GM21529 (cell line): ENCODE data around the gene RTL1.

Source experiments
- ATAC-seq: cut with Tn5 transposase; IDR thresholded peaks from one replicate; pipeline ENCODE4 v1.9.1; 2021; ENCODE audit not compliant: unreplicated experiment

The RTL1 gene

GRCh38 chr14:100867631-100868315, 35.7 kb downstream of the RTL1 start:
- no peak for ATAC-seq

GRCh38 chr14:100866666-100867630, 36.6 kb downstream of the RTL1 start:
- ATAC-seq = no peak

DNA sequence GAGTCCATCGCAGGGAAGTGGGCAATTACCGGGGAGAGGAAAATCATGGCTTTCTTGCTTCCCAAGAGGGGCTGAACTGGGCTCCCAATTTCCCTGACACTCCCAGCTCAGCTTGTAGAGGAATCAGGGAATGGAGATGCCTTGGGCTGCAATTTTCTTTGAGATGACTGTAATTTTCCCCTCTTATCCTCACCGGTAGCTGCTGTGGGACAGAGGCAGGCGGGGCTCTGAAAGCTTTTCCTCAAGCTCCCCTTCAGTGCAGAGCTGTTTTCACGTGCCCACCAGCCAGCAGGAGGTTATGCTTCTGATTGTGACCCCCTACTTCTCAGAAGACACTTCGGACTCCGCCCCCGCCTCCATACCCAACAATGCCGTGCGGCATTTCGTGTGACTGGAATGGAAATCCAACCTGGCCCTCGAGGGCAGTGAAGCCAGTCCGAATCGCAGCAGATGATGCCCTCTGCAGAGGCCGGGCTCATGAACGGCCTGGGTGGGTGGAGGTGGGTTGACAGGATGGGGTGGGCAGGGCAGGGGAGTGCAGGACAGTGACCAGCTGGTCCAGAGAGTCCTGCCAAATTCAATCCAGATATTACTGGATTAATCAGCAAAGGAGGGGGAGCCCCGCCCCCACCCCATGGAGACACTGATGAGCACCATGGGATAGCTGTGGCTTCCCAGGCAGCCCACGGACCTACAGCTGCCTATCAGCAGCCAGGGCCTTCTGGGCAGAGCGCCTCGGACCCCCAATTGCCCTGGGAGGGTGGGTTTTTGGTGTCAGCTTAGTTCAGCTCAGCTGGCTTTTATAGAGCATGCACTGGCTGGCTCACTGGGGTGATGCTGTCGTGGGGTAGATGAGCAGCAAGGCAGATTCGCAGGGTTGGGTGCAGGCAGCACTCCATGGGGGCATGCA, 37.6 kb downstream of the RTL1 start:
- ATAC-seq = no peak

GRCh38 chr14:100864960-100865681, 38.4 kb downstream of the RTL1 start:
- no peak for ATAC-seq

DNA sequence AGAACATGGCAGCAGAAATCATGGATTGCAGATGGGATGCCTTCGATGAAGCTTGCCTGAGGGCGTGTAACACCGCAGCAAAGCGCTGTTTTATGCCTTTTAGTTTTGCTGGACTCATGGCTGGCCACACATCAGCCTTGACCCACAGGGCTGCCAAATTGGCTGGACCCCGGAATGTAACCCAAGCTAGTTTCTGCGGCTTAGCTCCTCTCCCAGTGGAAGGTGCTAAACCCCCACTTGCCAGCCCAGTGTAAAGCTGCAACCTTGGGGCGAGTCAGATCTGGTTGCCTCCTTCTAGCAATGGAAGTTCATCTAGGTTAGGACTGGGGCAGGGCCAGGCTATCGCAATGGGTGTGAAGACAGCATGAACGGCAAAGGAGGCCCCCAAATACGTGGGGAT, 39.3 kb downstream of the RTL1 start:
- ATAC-seq = no peak

- no peak for ATAC-seq
Measured at GRCh38 chr14:100862793-100863192, 40.7 kb downstream of the RTL1 start.

- ATAC-seq = no peak
Measured at GRCh38 chr14:100862277-100862676, 41.2 kb downstream of the RTL1 start.

GRCh38 chr14:100861937-100862247, 41.6 kb downstream of the RTL1 start:
- no peak for ATAC-seq

DNA sequence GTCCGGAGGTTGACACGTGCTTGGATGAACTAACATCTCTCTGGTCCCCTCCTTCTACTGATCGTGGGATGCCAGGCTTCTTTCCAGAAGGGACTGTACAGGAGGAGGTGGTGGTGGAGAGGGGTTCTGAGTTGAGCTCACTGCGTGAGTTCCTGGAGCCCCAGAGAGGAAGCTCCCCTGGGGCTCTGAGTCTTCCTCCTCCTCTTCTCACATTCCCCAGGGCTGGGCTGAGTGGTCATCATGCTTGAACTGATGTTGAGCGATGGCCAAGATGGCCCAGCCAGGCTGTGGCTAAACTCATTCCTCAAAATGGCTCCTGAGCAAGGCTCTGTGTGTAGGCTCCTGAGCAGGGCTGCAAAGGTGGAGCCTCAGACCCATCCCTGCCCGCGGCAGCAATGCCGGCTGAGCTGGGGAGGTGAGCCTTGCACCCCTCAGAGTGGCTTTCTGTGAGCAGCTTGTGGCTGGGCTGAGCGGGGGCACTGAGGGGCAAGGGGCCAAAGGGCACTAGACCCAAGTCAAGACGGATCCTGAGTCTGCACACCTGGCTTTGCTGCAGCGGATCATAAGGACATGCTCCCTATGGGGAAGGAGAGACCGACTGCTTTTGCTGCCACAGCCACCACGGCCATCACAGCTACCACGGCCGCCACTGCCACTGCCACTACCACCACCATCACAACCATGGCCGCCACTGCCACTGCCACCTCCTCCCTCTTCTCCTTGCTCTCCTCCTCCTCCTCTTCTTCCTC, 42.2 kb downstream of the RTL1 start:
- ATAC-seq = no peak

DNA sequence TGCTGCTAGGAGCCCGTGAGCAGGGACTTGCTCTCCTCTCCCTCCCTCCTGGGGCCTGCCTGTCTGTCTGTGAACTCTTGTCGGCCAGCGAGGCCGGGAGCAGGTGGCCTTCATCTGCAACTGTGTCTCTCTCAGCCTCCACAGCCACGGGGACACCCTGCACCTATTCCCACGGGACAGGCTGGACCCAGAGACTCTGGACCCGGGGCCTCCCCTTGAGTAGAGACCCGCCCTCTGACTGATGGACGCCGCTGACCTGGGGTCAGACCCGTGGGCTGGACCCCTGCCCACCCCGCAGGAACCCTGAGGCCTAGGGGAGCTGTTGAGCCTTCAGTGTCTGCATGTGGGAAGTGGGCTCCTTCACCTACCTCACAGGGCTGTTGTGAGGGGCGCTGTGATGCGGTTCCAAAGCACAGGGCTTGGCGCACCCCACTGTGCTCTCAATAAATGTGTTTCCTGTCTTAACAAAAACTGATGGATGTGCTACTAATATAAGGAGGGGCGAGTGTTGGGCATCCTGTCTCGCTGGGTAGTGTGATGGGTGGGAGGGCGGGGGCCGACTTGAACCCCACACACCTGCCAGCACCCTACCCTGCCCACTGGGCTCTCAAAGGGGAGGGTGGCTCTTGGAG, 42.9 kb downstream of the RTL1 start:
- no peak for ATAC-seq

- no peak for ATAC-seq
Measured at GRCh38 chr14:100859781-100860180, 43.7 kb downstream of the RTL1 start.

GRCh38 chr14:100858838-100859220, 44.7 kb downstream of the RTL1 start:
- ATAC-seq = no peak

GRCh38 chr14:100857923-100858837, 45.3 kb downstream of the RTL1 start:
- no peak for ATAC-seq

DNA sequence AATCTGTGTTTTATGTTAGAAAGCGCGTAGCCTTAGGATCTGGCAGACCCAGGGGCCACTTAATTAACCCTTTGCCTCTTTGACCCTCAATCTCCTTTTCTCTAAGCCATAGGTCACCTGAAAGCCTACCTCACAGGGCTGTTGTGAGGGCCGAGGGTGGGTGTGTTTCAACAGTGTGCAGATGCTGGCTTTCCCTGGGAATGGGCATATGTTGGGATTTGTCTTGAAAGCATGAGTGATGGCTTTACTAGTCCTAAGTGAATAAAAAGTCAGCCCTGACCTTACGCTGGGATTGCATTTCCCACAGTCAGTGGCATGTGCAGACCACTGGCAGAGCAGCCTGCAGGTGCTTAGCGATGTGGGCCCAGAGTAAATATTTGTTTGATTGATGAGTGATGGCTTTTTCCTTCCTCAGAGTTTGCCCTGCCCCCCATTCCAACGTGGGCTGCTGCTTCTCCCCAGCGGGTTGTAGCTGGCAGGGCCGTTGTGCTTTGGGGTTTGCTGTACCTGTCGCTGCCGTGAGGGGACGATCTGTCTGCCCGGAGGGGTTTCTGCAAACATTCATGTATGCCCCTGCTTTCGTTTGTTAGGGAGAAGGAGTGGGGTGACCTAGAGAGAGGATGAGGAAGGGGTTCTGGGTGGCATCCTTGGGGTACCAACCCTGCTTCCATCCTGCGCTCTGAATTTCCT, 46.1 kb downstream of the RTL1 start:
- ATAC-seq = no peak

DNA sequence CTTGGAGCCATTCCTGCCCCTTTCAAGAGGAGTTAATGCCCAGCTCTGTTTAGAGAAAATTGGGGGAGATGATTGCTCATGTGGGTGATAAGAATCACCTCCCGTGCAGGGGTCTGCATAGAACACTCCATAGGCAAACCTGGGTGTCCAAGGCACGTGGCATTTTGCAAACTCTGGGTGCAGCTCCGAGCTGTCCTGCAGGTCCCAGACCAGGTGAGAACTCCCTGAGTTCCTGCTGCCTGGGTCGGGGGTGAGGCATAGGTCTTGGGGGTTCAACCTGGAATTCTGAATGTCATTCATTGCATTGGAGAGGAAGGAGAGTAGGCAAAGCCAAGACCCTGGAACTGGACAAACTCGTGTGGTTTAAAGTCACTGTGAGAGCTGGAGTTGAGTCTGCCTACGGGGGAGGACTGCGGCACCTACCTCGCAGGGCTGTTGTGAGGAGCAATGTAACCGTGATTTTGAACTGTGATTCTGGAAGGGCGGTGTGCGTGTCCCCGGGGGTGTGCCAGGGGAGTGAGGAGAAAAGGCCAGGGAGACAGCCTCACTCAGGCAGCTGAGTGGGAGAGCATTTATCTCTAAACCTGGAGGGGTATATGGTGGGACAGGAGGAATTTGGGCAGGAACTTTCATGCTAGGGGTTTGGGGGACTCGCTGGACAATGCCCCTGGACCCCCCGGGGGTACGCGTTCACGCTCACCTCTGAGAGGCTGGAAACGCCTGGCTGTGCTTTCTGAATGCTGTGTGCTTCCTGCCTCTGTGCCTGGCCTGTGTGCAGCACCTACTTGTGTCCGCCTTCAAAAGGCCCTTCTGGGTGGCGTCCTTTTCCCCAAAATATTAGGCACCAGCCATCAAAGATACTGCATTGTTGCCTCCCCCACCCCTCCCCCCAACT, 47.2 kb downstream of the RTL1 start:
- ATAC-seq = no peak

DNA sequence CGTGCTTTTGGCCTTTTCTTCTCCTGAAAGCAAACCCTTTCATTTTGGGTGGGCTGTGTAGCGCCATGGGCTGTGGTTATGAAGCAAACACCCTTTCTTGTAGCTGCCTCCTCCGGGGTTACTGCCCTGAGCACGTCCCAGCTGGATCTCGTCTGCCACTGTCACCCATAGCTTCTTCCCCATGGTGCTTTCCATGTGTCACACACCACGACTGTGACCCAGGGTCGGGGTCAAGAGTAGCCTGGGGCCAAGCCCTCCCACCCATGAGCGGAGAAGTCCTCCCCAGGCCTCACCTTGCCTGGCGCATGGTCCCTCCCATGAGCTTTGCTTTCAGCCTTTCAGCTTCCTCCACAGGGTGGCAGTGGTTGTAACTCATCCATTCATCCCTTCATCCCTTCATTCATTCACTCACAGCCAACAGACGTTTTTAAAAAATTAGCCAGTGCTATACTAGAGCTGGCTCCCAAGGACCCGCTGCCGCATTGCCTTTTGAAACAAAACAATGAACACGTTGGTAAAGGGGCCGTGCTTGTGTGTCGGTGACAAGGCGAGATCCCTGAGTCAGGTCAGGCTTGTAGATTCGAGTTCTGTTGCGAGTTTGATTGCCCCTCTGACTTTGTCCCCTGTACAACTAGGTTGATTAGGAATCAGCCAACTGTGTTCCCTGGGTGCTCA, 48.1 kb downstream of the RTL1 start:
- no peak for ATAC-seq
